ENCODE data around the gene PLAGL1. TPM values are rescaled to one million over a fixed set of nuclear protein-coding genes. Genes with fewer than 3 reads are reported as not detected.

Gene PLAGL1
- total RNA-seq, 2 experiments from 2014 or later, result 1.0 to 1.1 TPM

DNA sequence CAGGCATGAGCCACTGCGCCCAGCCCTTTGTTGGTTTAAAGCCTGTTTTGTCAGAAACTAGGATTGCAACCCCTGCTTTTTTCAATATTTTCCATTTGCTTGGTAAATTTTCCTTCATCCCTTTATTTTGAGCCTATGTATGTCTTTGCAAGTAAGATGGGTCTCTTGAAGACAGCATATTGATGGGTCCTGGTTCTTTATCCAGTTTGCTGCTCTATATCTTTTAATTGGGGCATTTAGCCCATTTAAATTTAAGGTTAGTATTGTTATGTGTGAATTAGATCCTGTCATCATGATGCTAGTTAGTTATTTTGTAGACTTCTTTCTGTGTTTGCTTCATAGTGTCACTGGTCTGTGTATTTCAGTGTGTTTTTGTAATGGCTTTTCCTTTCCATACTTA, 97.0 kb downstream of the PLAGL1 start:
- Mint-ChIP-seq H3K4me3 (no peak overlapping the region), H3K27ac (no peak overlapping the region), H3K4me1 (ENCODE audit: low read depth) (no peaks in the 10 kb centered on the region), H3K27me3 (no peaks in the 10 kb centered on the region), H3K36me3 (ENCODE audit: low read depth) (peaks cover 33% of the 10 kb centered on the region), H3K9me3 (peaks cover 10% of the 10 kb centered on the region)
- ChIA-PET POLR2A (no interaction called here), CTCF (no interaction called here)
- Histone ChIP-seq H3K27me3 (ENCODE audit: control insufficient read depth in 1 of 2, insufficient read depth in 2 of 2, low read length in 2 of 2) (no peaks in the 10 kb centered on the region), H3K27ac (ENCODE audit: low read depth in 1 of 2, low read length in 2 of 2) (no peak overlapping the region), H3K9me3 (ENCODE audit: control insufficient read depth in 1 of 2, insufficient read depth in 1 of 2, low read length in 2 of 2) (peaks cover 15 to 22% of the 10 kb centered on the region in 2 experiments), H3K36me3 (ENCODE audit: insufficient read depth, low read length) (no peaks in the 10 kb centered on the region), H3K4me1 (ENCODE audit: insufficient read depth, low read length) (no peaks in the 10 kb centered on the region), H3K4me3 (ENCODE audit: low read length) (no peak overlapping the region)
- ATAC-seq (ENCODE audit: poor library complexity), result no peak
- no peak for DNase-seq
- intact Hi-C loops (cut with DNase I, micrococcal nuclease), result no loop called here
- TF ChIP-seq, protein P1, sequence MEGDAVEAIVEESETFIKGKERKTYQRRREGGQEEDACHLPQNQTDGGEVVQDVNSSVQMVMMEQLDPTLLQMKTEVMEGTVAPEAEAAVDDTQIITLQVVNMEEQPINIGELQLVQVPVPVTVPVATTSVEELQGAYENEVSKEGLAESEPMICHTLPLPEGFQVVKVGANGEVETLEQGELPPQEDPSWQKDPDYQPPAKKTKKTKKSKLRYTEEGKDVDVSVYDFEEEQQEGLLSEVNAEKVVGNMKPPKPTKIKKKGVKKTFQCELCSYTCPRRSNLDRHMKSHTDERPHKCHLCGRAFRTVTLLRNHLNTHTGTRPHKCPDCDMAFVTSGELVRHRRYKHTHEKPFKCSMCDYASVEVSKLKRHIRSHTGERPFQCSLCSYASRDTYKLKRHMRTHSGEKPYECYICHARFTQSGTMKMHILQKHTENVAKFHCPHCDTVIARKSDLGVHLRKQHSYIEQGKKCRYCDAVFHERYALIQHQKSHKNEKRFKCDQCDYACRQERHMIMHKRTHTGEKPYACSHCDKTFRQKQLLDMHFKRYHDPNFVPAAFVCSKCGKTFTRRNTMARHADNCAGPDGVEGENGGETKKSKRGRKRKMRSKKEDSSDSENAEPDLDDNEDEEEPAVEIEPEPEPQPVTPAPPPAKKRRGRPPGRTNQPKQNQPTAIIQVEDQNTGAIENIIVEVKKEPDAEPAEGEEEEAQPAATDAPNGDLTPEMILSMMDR (IDR thresholded peaks at IDR 0.05), result no peak

DNA sequence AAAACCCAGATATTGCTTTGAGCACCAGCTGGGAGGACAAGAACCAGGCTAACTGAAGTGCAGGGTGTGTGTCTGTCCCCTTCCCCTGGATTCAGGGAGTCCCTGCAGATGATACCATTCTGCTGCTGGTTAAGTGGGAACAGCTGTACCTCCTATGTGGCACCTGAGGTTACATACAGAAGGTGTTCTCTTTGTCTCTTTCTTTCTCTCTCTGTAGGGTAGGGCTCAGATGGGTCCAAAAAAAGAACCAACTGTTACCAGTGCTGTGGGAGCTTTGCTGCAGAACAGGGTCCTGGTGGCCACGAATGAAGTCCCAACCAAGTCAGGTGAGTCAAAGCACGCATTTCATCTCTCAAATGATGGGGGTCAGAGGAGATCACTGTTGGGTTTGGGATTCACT, 105.2 kb downstream of the PLAGL1 start:
- TF ChIP-seq, protein P1 (IDR thresholded peaks at IDR 0.05), result no peak
- ChIA-PET CTCF (no interaction called here), POLR2A (no interaction called here)
- H3K27ac Mint-ChIP-seq, result no peak overlapping the region
- ATAC-seq (ENCODE audit: poor library complexity) (no peak), DNase-seq (no peak)
- H3K4me1 ChIP-seq (ENCODE audit: insufficient read depth, low read length), result no peaks in the 10 kb centered on the region
- H3K27me3 ChIP-seq (ENCODE audit: control insufficient read depth in 1 of 2, insufficient read depth in 2 of 2, low read length in 2 of 2), result no peaks in the 10 kb centered on the region
- intact Hi-C loops (cut with DNase I, micrococcal nuclease), result no loop called here
- H3K27me3 Mint-ChIP-seq, result no peaks in the 10 kb centered on the region
- no peaks in the 10 kb centered on the region for H3K36me3 ChIP-seq (ENCODE audit: insufficient read depth, low read length)
- no peaks in the 10 kb centered on the region for H3K4me1 Mint-ChIP-seq (ENCODE audit: low read depth)
- H3K9me3 ChIP-seq (ENCODE audit: control insufficient read depth in 1 of 2, insufficient read depth in 1 of 2, low read length in 2 of 2), result no peaks in the 10 kb centered on the region
- H3K4me3 ChIP-seq (ENCODE audit: low read length), result no peak overlapping the region
- H3K27ac ChIP-seq (ENCODE audit: low read depth in 1 of 2, low read length in 2 of 2), result no peak overlapping the region
- H3K9me3 Mint-ChIP-seq, result no peaks in the 10 kb centered on the region
- H3K36me3 Mint-ChIP-seq (ENCODE audit: low read depth), result no peaks in the 10 kb centered on the region
- no peak overlapping the region for H3K4me3 Mint-ChIP-seq

- no peak overlapping the region for H3K4me3 Mint-ChIP-seq
- Histone ChIP-seq H3K4me3 (ENCODE audit: low read length) (no peak overlapping the region), H3K27ac (ENCODE audit: low read depth in 1 of 2, low read length in 2 of 2) (no peak overlapping the region), H3K9me3 (ENCODE audit: control insufficient read depth in 1 of 2, insufficient read depth in 1 of 2, low read length in 2 of 2) (no peaks in the 10 kb centered on the region), H3K27me3 (ENCODE audit: control insufficient read depth in 1 of 2, insufficient read depth in 2 of 2, low read length in 2 of 2) (no peaks in the 10 kb centered on the region), H3K4me1 (ENCODE audit: insufficient read depth, low read length) (no peaks in the 10 kb centered on the region), H3K36me3 (ENCODE audit: insufficient read depth, low read length) (no peaks in the 10 kb centered on the region)
- no peak for ATAC-seq (ENCODE audit: poor library complexity)
- POLR2A ChIA-PET, result no interaction called here
- intact Hi-C loops (cut with DNase I, micrococcal nuclease), result no loop called here
- no peaks in the 10 kb centered on the region for H3K9me3 Mint-ChIP-seq
- H3K36me3 Mint-ChIP-seq (ENCODE audit: low read depth), result no peaks in the 10 kb centered on the region
- no peak for DNase-seq
- CTCF ChIA-PET, result interaction anchor here (0.7 kb wide), 1 partner anchor 80 kb away, joined by 3 read pairs; no protein-coding TSS in a partner anchor
- no peak overlapping the region for H3K27ac Mint-ChIP-seq
- TF ChIP-seq, protein P1 (IDR thresholded peaks at IDR 0.05), result no peak
- H3K27me3 Mint-ChIP-seq, result no peaks in the 10 kb centered on the region
- no peaks in the 10 kb centered on the region for H3K4me1 Mint-ChIP-seq (ENCODE audit: low read depth)
These were observed 105.9 kb downstream of the PLAGL1 start for GRCh38 chr6:143901885-143902750.

Measured in CD4-positive, alpha-beta T cell (primary cell).